ENCODE results near the gene TOMM34.

Gene TOMM34

DNA sequence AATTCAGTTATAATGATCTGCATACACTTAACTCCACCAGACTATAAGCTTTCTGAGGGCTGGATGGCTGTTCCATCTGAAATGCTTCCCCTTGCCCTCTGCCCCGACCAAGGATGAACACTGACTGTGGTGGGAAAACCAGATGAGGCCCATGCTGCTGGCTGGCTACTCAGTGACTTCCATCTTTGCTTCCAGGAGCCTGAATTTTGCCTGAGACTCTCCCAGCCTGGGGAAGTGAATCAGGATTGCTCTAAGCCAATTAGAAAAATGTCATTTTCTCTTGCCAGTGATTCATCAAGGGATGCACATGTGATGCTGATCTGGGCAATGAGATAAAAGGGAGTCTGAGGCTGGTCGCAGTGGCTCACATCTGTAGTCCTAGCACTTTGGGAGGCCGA lies 1.7 kb upstream of the TOMM34 start:
- Histone ChIP-seq H3K4me3 (ENCODE audit: low read depth, low read length) (no peak overlapping the region), H3K27me3 (replicated peaks) (no peaks in the 10 kb centered on the region), H3K36me3 (replicated peaks) (no peaks in the 10 kb centered on the region), H3K27ac (no peak overlapping the region)
- DNase-seq, result peak; percentile 58
- TF ChIP-seq, protein P1, sequence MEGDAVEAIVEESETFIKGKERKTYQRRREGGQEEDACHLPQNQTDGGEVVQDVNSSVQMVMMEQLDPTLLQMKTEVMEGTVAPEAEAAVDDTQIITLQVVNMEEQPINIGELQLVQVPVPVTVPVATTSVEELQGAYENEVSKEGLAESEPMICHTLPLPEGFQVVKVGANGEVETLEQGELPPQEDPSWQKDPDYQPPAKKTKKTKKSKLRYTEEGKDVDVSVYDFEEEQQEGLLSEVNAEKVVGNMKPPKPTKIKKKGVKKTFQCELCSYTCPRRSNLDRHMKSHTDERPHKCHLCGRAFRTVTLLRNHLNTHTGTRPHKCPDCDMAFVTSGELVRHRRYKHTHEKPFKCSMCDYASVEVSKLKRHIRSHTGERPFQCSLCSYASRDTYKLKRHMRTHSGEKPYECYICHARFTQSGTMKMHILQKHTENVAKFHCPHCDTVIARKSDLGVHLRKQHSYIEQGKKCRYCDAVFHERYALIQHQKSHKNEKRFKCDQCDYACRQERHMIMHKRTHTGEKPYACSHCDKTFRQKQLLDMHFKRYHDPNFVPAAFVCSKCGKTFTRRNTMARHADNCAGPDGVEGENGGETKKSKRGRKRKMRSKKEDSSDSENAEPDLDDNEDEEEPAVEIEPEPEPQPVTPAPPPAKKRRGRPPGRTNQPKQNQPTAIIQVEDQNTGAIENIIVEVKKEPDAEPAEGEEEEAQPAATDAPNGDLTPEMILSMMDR (IDR thresholded peaks at IDR 0.05; ENCODE audit: low read depth, low read length, missing control alignments), result no peak
- in situ Hi-C loops (cut with HindIII; ENCODE audit: low pct_ligation_motif_present, low sequenced_read_pairs), result no loop called here

DNA sequence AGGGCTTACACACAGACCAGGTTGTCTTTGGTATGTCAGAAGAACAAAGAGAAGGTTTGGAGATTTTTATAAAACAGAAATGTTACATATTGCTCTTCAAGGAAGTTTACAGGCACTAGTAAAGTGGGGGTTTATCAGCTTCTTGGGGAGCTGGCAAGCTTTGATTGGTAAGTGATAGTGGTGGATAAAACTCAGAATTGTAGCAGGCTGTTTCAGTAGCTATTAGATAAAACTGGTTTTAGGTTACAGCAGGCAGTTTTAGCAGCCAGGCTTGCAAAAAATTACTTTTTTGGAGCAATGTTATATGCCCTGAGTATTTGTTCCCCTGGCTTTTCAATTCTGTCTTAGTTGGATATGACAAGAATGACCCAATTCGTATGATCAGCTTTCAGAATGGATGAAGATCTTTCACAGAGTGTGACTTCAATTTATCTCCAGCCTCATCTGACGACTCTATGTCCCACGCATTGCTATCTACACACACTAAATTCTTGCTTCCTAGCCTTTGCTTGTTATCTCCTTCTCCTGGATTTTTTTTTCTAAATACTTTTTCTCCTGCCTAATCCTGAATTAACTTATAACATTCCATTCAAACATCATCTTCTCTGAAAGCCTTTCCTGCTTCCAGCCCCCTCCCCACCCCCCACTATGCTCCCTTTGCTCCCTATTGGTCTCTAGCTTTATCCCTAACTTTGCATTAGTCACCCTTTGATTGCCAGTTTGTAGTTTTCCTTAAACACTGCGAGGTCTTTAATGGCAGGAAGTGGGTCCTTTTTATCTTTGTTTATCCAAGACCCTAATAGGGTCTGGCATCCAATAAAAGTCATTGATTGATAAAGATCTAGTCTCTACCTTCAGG lies 1.0 kb upstream of the TOMM34 start:
- H3K4me3 ChIP-seq (ENCODE audit: low read depth, low read length), result no peak overlapping the region
- in situ Hi-C loops (cut with HindIII; ENCODE audit: low pct_ligation_motif_present, low sequenced_read_pairs), result no loop called here
- no peak for DNase-seq
- no peaks in the 10 kb centered on the region for H3K27me3 ChIP-seq (replicated peaks)
- TF ChIP-seq, protein P1 (IDR thresholded peaks at IDR 0.05; ENCODE audit: low read depth, low read length, missing control alignments), result no peak
- peaks cover 3% of the 10 kb centered on the region for H3K36me3 ChIP-seq (replicated peaks)
- H3K27ac ChIP-seq, result no peak overlapping the region

DNA sequence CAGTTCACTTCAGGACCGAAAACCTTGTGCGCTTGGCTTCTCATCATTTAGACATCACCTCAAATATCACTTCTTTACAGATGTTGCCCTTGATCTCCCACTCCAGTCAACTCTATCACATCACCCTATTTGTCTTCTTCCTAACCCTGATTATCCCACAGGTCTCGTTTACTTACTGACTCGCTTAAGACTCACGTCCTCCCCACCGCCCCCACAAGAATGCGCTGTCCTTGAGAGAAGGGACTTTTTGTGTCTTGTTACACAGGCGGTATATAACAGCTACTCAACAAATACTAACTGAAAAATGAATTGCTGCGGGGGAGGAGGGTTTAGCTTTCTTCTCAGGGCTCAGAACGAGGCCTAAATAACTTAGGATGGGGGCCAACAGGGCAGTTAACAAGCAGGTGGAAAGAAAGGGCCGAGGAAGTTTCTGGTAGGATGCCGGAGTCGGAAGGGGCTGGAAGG lies 527 bp downstream of the TOMM34 start:
- Histone ChIP-seq H3K36me3 (replicated peaks) (peaks cover 19% of the 10 kb centered on the region), H3K27me3 (replicated peaks) (no peaks in the 10 kb centered on the region), H3K4me3 (ENCODE audit: low read depth, low read length) (peak overlapping the region; percentile 86), H3K27ac (peak overlapping the region; percentile 83)
- DNase-seq, result peak; percentile 58
- TF ChIP-seq, protein P1 (IDR thresholded peaks at IDR 0.05; ENCODE audit: low read depth, low read length, missing control alignments), result peak; percentile 27
- in situ Hi-C loops (cut with HindIII; ENCODE audit: low pct_ligation_motif_present, low sequenced_read_pairs), result no loop called here

DNA sequence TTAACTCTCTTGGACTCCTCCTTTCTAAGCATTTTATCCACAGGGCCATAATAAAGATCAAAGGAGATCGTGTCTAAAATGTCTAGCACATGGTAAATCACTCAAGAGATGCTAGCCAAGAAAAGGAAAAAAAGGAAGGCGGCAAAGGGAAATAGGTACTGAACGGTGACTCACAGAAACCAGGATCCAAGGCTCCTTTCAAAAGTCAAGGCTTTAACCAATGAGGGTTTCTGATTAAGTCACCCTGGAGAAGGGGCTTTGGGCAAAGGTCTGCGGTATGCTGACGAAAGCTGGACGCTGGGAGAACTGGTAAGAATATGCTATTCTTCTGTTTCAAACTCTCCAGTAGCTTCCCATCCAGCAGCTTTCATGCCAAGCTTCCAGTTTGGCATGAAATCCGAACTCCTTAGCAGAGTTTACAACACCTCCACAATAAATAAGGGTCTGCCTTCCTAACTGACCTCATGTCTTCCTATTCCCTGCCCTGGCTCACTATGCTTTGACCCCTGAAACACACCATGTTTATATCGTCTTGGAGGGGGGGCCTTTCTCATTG lies 1.0 kb downstream of the TOMM34 start:
- Histone ChIP-seq H3K4me3 (ENCODE audit: low read depth, low read length) (peak overlapping the region; percentile 86), H3K27me3 (replicated peaks) (no peaks in the 10 kb centered on the region), H3K36me3 (replicated peaks) (peaks cover 24% of the 10 kb centered on the region), H3K27ac (peak overlapping the region; percentile 83)
- TF ChIP-seq, protein P1 (IDR thresholded peaks at IDR 0.05; ENCODE audit: low read depth, low read length, missing control alignments), result no peak
- in situ Hi-C loops (cut with HindIII; ENCODE audit: low pct_ligation_motif_present, low sequenced_read_pairs), result no loop called here
- DNase-seq, result no peak

DNA sequence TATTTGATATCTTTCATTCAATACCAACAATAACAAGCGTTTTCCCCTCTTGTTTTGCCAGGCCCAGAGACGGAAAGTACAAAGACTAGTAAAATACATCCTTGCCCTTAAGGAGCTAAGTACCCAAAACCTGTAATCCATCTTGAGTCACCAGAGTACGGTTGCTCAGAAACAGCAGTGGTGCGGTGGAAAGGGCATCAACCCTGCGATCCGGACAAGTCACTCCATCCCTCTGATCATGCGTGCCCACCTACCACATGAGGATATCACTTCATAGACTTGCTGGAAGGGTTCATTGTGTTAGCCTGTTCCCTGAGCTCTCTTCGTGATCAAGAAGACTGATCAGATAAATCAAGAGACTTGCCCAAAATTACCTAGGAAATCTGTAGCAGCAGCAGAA lies 1.9 kb downstream of the TOMM34 start:
- in situ Hi-C loops (cut with HindIII; ENCODE audit: low pct_ligation_motif_present, low sequenced_read_pairs), result no loop called here
- TF ChIP-seq, protein P1 (IDR thresholded peaks at IDR 0.05; ENCODE audit: low read depth, low read length, missing control alignments), result no peak
- Histone ChIP-seq H3K4me3 (ENCODE audit: low read depth, low read length) (no peak overlapping the region), H3K27ac (no peak overlapping the region), H3K27me3 (replicated peaks) (no peaks in the 10 kb centered on the region), H3K36me3 (replicated peaks) (peaks cover 31% of the 10 kb centered on the region)
- DNase-seq, result no peak

Measured in brain microvascular endothelial cell (primary cell).